BJ (cell line): ENCODE results near the gene AGAP1. TPM values are rescaled to one million over a fixed set of nuclear protein-coding genes. Genes with fewer than 3 reads are reported as not detected.

ENCODE experiments used
- CTCF ChIA-PET: fragments of 350-600 bp; formaldehyde crosslinking; extraction: SDS; loops from one replicate; lab custom pipeline; 2021; ENCODE audit warnings: antibody characterized with exemption, inconsistent platforms; lab: Yijun Ruan, JAX
- POLR2A ChIA-PET: fragments of 300-600 bp; sonication (Branson Sonifier 250); formaldehyde crosslinking; extraction: SDS; loops from one replicate; lab custom pipeline; 2021; ENCODE audit warnings: antibody characterized with exemption; lab: Charles Lee
- DNase-seq: peaks from one replicate; pipeline ENCODE4 v3.0.0-alpha.2; 2011; ENCODE audit warnings: low read depth
- H3K27me3 ChIP-seq: 2 replicates; pipeline ENCODE4 v1.6.0; 2011; ENCODE audit warnings: low read length; ENCODE audit not compliant: control insufficient read depth, insufficient read depth
- H3K36me3 ChIP-seq: 2 replicates; pipeline ENCODE4 v1.5.1; 2011; ENCODE audit warnings: low read length; ENCODE audit not compliant: control insufficient read depth, insufficient read depth
- H3K4me3 ChIP-seq: 2 replicates; pipeline ENCODE4 v1.5.1; 2011; ENCODE audit warnings: low read depth, mild to moderate bottlenecking, control low read depth, low read length
- polyA plus RNA-seq: library from polyadenylated mRNA; depleted of rRNA; stranded (reverse); fragments of >200 nt; gene quantifications from 2 replicates; pipeline ENCODE4 v1.2.3, GENCODE V29; 2011
- TF ChIP-seq, protein P1 (sequence below): IDR thresholded peaks from 2 replicates; pipeline ENCODE4 v1.5.1; 2011; ENCODE audit warnings: low read depth, mild to moderate bottlenecking, control low read depth, inconsistent platforms, low read length, moderate library complexity; ENCODE audit not compliant: insufficient read depth

AGAP1 gene
- polyA plus RNA-seq, 1 experiment = 14.9 TPM

DNA sequence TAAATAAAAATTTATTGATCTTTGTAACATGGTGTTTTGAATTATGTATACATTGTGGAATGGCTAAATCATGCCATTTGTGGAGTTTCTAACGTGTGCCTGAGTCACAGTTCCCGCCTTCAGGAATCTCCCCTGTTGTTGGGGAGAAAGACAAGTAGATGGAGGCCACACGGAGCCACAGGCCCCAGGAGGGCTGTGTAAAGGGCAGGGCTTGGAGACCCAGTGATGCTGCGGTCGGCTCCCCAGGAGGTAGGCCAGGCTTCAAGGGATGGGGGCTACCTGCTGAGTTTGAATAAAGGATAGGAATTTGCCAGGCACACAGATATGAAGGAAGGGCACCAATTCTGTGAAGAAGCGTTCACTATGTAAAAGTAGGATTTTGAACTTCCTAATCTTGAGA lies 417.3 kb downstream of the AGAP1 start:
- POLR2A ChIA-PET = no interaction called here
- CTCF ChIA-PET = no interaction called here
- Histone ChIP-seq H3K4me3 (no peak overlapping the region), H3K27me3 (no peaks in the 10 kb centered on the region), H3K36me3 (peaks cover 4% of the 10 kb centered on the region)
- TF ChIP-seq, protein P1, sequence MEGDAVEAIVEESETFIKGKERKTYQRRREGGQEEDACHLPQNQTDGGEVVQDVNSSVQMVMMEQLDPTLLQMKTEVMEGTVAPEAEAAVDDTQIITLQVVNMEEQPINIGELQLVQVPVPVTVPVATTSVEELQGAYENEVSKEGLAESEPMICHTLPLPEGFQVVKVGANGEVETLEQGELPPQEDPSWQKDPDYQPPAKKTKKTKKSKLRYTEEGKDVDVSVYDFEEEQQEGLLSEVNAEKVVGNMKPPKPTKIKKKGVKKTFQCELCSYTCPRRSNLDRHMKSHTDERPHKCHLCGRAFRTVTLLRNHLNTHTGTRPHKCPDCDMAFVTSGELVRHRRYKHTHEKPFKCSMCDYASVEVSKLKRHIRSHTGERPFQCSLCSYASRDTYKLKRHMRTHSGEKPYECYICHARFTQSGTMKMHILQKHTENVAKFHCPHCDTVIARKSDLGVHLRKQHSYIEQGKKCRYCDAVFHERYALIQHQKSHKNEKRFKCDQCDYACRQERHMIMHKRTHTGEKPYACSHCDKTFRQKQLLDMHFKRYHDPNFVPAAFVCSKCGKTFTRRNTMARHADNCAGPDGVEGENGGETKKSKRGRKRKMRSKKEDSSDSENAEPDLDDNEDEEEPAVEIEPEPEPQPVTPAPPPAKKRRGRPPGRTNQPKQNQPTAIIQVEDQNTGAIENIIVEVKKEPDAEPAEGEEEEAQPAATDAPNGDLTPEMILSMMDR = no peak
- no peak for DNase-seq

DNA sequence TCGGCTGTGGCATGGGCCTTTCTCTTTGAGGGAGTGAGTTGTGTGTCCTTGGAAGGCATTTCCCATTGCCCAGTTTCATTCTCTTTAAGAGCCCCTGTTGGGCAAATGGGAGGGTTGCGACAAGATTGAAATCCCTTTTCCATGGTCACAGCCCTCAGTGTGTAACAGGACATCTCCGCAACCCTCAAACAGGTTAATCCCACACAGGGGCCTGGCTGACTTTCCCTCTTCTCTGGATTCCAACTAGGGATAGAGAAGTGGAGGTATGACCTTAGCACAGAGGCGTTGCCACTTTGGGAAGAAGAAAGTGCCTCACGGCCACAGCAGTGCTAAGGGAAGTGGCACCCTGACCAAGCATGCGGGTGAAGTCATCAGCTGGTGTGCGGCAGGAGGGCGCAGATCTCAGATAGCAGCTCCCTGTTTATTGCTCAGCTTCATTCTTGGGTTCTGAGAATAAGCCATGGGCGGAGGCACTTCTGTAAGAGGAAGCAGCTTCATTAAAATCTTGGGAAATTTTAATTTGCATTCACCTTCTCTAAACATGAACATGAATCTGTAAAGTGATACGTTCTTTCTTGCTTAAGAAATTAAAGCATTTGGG lies 417.9 kb downstream of the AGAP1 start:
- TF ChIP-seq, protein P1 = no peak
- POLR2A ChIA-PET = no interaction called here
- no peak for DNase-seq

DNA sequence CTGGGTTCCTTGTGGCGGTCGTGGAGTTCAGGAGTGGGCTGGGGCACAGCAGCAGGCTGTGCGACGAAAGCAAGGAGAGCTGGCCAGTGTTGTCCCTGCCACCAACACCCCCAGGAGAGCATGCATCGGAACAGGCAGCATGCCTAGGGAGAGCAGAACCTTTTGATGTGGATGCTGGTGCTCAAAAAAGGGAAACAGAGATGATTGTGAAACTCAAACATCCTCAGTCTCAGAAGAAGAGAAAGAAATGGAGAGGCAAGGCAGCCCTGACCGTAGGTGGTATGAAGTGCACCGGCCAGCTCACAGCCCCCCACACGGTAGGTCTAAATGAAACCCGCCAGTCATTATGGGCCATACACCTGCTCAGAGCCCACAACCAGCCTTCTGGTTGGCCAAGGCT lies 420.9 kb downstream of the AGAP1 start:
- DNase-seq = no peak
- no peaks in the 10 kb centered on the region for H3K27me3 ChIP-seq
- POLR2A ChIA-PET = no interaction called here
- H3K4me3 ChIP-seq = no peak overlapping the region
- CTCF ChIA-PET = no interaction called here
- TF ChIP-seq, protein P1 = no peak
- peaks cover 4% of the 10 kb centered on the region; the same call in 1 of the 2 replicates for H3K36me3 ChIP-seq

More for the DNA sequence above, 417.9 kb downstream of the AGAP1 start:
- Histone ChIP-seq H3K27me3 (no peaks in the 10 kb centered on the region), H3K4me3 (no peak overlapping the region), H3K36me3 (peaks cover 4% of the 10 kb centered on the region)
- CTCF ChIA-PET = no interaction called here

DNA sequence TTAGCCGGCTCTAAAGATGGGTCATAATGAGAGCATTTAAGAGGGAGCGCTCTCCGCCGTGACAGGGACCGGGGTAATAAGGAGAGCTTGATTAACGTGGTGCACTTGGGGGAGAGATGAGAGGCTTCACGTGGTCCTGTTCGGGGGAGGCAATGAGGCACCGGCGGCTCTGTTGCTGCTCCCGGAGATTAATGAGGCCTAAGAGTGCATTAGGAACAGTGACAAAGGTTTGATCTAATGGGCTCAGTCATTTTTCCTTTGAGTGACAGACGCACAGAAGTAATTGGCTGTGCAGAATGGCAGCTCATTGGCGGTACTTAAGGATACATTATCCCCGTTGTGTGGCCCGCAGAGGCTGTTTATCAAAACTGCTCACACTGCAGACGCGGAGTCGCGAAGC lies 423.7 kb downstream of the AGAP1 start:
- Histone ChIP-seq H3K36me3 (peaks cover 4% of the 10 kb centered on the region; the same call in 1 of the 2 replicates), H3K27me3 (no peaks in the 10 kb centered on the region), H3K4me3 (no peak overlapping the region)
- no peak for DNase-seq
- ChIA-PET CTCF (no interaction called here), POLR2A (no interaction called here)
- TF ChIP-seq, protein P1 = no peak

DNA sequence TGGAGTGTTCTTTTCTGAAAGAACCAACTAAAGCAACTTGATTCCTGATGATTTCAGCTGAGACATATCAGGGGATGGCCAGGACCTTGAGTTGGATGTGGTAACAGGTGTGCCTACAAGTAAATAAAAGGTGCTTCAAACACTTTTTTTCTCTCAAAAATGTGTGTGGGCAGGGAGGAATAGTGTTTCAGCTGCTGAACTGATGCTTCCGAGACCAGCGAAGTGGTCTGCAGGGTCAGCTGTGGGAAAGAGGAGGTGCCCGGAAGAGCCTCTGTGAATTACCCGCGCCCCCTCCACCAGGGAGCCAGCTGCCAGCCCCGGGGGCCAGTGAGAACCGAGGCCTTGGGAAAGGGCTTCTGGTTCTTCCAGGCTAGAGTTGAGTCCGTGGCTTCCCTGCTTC lies 425.0 kb downstream of the AGAP1 start:
- CTCF ChIA-PET = no interaction called here
- H3K27me3 ChIP-seq = no peaks in the 10 kb centered on the region
- no peak overlapping the region for H3K4me3 ChIP-seq
- POLR2A ChIA-PET = no interaction called here
- DNase-seq = no peak
- TF ChIP-seq, protein P1 = no peak
- H3K36me3 ChIP-seq = peaks cover 4% of the 10 kb centered on the region; the same call in 1 of the 2 replicates
